Sigmoid colon (tissue), 4 donors: Measurements from ENCODE around the gene CHD5.

Source experiments
- POLR2A ChIP-seq, 2 donors: fragments of 450-650 bp; IDR thresholded peaks; one replicate each; pipeline ENCODE4 v1.6.1; 2016; ENCODE audit warnings: antibody characterized with exemption in 2 of 2, mild to moderate bottlenecking in 2 of 2, moderate library complexity in 2 of 2
- POLR2AphosphoS5 ChIP-seq, 4 donors: sonication (generic); formaldehyde crosslinking; IDR thresholded peaks; one replicate each; pipeline ENCODE4 v1.6.1; 2017; ENCODE audit warnings: antibody characterized with exemption in 4 of 4
- TF ChIP-seq, protein P1 (sequence below), 4 experiments: fragments of 450-650 bp in 3 of 4; fragments of 200-600 bp in 1 of 4; IDR thresholded peaks; one replicate each; pipeline ENCODE4 v1.5.1; 2016 to 2019; ENCODE audit warnings: antibody characterized with exemption in 4 of 4, mild to moderate bottlenecking in 3 of 4, moderate library complexity in 2 of 4

DNA sequence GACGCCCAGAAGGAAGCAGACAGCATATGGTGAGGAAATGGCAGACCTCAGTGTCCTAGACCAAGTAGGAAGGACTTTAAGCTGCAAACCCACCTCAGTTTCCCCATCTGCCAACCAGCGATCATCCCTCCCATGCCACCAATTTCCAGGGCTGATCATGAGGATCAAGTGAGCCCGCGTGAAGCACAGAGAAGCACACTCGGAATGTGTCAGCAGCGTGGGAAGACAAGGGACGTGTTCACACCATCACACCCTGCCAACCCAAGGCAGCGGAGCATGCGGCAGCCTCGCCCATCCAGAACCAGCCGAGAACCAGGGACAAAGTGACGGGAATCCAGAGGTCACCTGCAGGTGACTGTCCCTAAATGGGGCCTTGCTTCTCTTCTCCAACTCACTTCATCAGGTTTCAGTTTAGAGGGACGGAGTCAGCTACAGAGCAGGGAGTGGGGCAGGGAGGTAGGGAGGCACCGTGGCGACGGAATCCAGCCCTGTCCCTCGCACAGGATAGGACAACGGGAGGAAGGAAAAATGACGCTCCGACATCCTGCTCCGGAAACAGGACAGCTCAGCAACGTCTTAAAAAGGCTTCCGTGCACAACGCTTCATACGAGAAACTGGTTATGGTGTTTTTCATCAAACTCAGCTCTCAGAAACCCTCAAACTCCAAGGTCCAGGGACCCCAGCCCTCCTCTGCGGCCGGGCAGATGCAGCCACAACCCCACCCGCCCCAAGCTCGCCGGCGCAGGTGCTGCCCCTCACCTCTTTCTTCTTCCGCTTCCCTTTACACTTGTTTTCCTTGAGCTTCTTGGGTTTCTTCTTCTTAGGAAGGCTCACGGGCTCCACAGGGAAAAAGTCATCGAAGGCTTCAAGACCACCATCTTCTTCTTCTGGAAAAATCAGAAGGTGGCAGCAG is 12.5 kb downstream of the CHD5 start:
- TF ChIP-seq POLR2AphosphoS5 (IDR thresholded peaks at IDR 0.05) (no peak), POLR2A (IDR thresholded peaks at IDR 0.05) (no peak)
- TF ChIP-seq, protein P1, sequence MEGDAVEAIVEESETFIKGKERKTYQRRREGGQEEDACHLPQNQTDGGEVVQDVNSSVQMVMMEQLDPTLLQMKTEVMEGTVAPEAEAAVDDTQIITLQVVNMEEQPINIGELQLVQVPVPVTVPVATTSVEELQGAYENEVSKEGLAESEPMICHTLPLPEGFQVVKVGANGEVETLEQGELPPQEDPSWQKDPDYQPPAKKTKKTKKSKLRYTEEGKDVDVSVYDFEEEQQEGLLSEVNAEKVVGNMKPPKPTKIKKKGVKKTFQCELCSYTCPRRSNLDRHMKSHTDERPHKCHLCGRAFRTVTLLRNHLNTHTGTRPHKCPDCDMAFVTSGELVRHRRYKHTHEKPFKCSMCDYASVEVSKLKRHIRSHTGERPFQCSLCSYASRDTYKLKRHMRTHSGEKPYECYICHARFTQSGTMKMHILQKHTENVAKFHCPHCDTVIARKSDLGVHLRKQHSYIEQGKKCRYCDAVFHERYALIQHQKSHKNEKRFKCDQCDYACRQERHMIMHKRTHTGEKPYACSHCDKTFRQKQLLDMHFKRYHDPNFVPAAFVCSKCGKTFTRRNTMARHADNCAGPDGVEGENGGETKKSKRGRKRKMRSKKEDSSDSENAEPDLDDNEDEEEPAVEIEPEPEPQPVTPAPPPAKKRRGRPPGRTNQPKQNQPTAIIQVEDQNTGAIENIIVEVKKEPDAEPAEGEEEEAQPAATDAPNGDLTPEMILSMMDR (IDR thresholded peaks at IDR 0.05), result no peak
